ENCODE measurements around the gene NEURL1B. TPM values are rescaled to one million over a fixed set of nuclear protein-coding genes. Genes with fewer than 3 reads are reported as not detected.

NEURL1B gene
- 0.47 and 5.1 TPM in 2 replicates for total RNA-seq

DNA sequence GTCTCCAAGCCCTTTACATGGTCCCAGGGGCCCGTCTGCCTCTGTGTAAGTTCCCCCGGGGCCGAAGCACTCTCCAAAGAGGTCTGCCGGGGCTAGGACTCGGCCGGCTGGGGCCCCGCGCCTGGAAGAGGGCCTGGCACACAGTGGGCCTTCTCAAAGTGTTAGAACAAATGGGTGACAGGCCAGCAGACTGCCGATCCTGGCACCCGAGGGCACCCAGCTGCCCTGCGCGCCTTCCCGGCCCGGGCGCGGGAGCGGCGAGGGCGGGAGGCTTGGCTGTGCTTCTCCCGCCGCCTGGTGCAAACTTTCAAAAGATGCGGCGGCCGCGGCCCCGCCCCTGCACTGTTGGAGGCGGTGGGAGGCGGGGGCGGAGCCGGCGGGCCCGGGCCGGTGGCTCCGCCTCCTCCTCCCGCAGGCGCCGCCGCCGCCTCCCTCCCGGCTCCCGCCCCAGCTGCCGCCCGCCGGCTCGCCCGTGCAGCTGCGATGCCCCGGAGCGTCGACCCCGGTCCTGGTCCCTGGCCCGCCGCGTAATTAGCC is at the start of gene NEURL1B:
TSS of gene NEURL1B (plus strand) at position 442 of the 537 bp plus-strand sequence. CDS start 144 bp downstream, outside the sequence.

Other genes with a start within 250 kb of the NEURL1B start
- 14.5 and 23.7 TPM in 2 replicates for gene SH3PXD2B, start 186.7 kb upstream of the NEURL1B start, total RNA-seq
- 21.2 and 43.0 TPM in 2 replicates for gene DUSP1, start 129.9 kb downstream of the NEURL1B start, total RNA-seq
- 103 and 126 TPM in 2 replicates for gene ERGIC1, start 193.0 kb downstream of the NEURL1B start, total RNA-seq